Skeletal muscle satellite cell (primary cell): ENCODE results near the gene CLN5.

Experiments
- H3K27me3 ChIP-seq: 2 replicates; pipeline ENCODE4 v1.7.0; 2013; ENCODE audit warnings: low read length; ENCODE audit not compliant: control insufficient read depth, insufficient read depth
- H3K36me3 ChIP-seq: 2 replicates; pipeline ENCODE4 v1.7.0; 2013; ENCODE audit warnings: mild to moderate bottlenecking, control low read depth, low read length; ENCODE audit not compliant: insufficient read depth
- H3K4me1 ChIP-seq: 2 replicates; pipeline ENCODE4 v1.7.0; 2013; ENCODE audit warnings: low read length; ENCODE audit not compliant: control insufficient read depth, insufficient read depth
- H3K4me2 ChIP-seq: 2 replicates; pipeline ENCODE4 v1.7.0; 2013; ENCODE audit warnings: mild to moderate bottlenecking, low read length
- H3K4me3 ChIP-seq: 2 replicates; pipeline ENCODE4 v1.7.0; 2013; ENCODE audit warnings: low read length
- H3K9ac ChIP-seq: 2 replicates; pipeline ENCODE4 v1.7.0; 2013; ENCODE audit warnings: mild to moderate bottlenecking, low read depth, low read length, moderate library complexity
- H3K9me3 ChIP-seq: replicated peaks from 2 replicates; pipeline ENCODE4 v1.7.0; 2013; ENCODE audit warnings: mild to moderate bottlenecking, control low read depth, low read length

The CLN5 gene

GRCh38 chr13:77026861-77027621, 35.2 kb downstream of the CLN5 start, which contains the start of gene FBXL3:
TSS of gene FBXL3 (minus strand) at chr13:77027159. CDS start at chr13:77021860, 5,299 bp downstream.
- peak within 1 kb of the TSS; percentile 96 for H3K4me2 ChIP-seq
- peak within 1 kb of the TSS; percentile 94 for H3K9ac ChIP-seq
- peak within 1 kb of the TSS; percentile 97 for H3K4me3 ChIP-seq
- no peaks in the 10 kb centered on the region for H3K9me3 ChIP-seq
- H3K4me1 ChIP-seq = peaks cover 43% of the 10 kb centered on the region
- peaks cover 2% of the 10 kb centered on the region for H3K36me3 ChIP-seq
- no peaks in the 10 kb centered on the region for H3K27me3 ChIP-seq

GRCh38 chr13:77028202-77028601, 36.3 kb downstream of the CLN5 start:
- no peaks in the 10 kb centered on the region for H3K27me3 ChIP-seq
- peaks cover 2% of the 10 kb centered on the region for H3K36me3 ChIP-seq
- peaks cover 31% of the 10 kb centered on the region for H3K4me1 ChIP-seq
- H3K4me2 ChIP-seq = peak overlapping the region; percentile 88
- H3K9ac ChIP-seq = no peak overlapping the region
- H3K4me3 ChIP-seq = peak overlapping the region; percentile 97
- H3K9me3 ChIP-seq = no peaks in the 10 kb centered on the region

- no peak overlapping the region for H3K4me2 ChIP-seq
- no peaks in the 10 kb centered on the region for H3K9me3 ChIP-seq
- no peaks in the 10 kb centered on the region for H3K36me3 ChIP-seq
- no peak overlapping the region for H3K4me3 ChIP-seq
- no peak overlapping the region for H3K9ac ChIP-seq
- H3K4me1 ChIP-seq = peaks cover 27% of the 10 kb centered on the region
- H3K27me3 ChIP-seq = no peaks in the 10 kb centered on the region
Observed at GRCh38 chr13:77029436-77029835, 37.6 kb downstream of the CLN5 start.

GRCh38 chr13:77031656-77032243, 39.9 kb downstream of the CLN5 start:
- Histone ChIP-seq H3K4me3 (no peak overlapping the region), H3K4me2 (no peak overlapping the region), H3K4me1 (peaks cover 26% of the 10 kb centered on the region), H3K36me3 (no peaks in the 10 kb centered on the region), H3K9me3 (no peaks in the 10 kb centered on the region), H3K27me3 (no peaks in the 10 kb centered on the region), H3K9ac (no peak overlapping the region)

- Histone ChIP-seq H3K4me3 (no peak overlapping the region), H3K9ac (no peak overlapping the region)
Observed at GRCh38 chr13:77033717-77034302, 41.9 kb downstream of the CLN5 start.

GRCh38 chr13:77034881-77035280, 43.0 kb downstream of the CLN5 start:
- H3K36me3 ChIP-seq = no peaks in the 10 kb centered on the region
- H3K4me1 ChIP-seq = peaks cover 15% of the 10 kb centered on the region
- no peaks in the 10 kb centered on the region for H3K27me3 ChIP-seq
- H3K4me3 ChIP-seq = no peak overlapping the region
- no peak overlapping the region for H3K9ac ChIP-seq
- no peaks in the 10 kb centered on the region for H3K9me3 ChIP-seq
- peak overlapping the region; percentile 11 for H3K4me2 ChIP-seq

More at GRCh38 chr13:77033717-77034302, 41.9 kb downstream of the CLN5 start:
- Histone ChIP-seq H3K27me3 (no peaks in the 10 kb centered on the region), H3K4me2 (no peak overlapping the region), H3K36me3 (no peaks in the 10 kb centered on the region), H3K4me1 (peaks cover 15% of the 10 kb centered on the region), H3K9me3 (no peaks in the 10 kb centered on the region)

GRCh38 chr13:77036279-77036678, 44.4 kb downstream of the CLN5 start:
- Histone ChIP-seq H3K4me3 (no peak overlapping the region), H3K4me2 (no peak overlapping the region), H3K36me3 (no peaks in the 10 kb centered on the region), H3K9ac (no peak overlapping the region), H3K4me1 (peaks cover 15% of the 10 kb centered on the region), H3K27me3 (no peaks in the 10 kb centered on the region), H3K9me3 (no peaks in the 10 kb centered on the region)

DNA sequence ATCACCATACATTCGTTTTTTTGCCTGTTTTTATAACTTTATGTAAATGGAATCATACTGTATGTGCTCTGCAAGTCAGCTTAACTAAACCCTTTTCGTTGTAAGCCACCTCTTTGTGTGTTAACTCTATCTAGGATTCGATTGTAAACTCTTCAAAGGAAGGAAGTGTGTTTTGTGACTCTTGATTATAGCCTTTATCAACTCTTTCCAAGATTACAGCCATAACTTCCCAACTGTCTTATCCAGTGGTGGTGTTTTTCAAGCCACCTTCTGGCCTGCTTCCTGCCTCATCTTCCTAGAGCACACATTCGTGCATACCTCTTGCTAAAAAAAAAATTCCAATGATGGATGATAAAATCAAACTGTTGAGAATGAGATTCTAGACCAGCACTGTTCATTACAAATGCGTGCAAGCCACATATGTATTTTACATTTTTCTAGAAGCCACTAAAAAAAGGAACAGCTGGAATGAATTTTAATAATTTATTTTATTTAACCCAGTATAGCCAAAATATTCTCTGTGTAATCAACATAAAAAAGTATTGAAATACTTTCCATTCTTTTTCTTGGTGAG, 47.1 kb downstream of the CLN5 start:
- Histone ChIP-seq H3K4me3 (no peak overlapping the region), H3K9ac (no peak overlapping the region), H3K27me3 (no peaks in the 10 kb centered on the region), H3K36me3 (no peaks in the 10 kb centered on the region), H3K4me1 (peaks cover 12% of the 10 kb centered on the region), H3K4me2 (no peak overlapping the region), H3K9me3 (no peaks in the 10 kb centered on the region)

DNA sequence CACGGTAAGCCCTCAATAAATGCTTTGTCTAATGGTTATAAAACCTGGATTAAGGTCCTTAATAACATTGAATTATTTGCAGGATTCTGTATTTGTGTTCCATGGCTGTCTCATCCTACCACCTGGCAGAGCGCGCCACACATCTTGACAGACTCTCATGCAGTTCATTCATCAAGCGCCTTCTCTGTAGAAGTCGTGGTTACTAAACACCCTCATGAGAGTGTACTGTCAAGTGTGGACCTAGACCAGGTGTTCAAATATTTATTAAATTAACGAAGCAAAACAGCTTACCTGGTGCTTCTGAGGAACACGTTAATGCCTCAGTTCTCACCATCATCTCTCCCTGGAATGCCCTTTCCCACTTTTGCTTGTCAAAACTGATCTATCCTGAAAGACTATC, 48.2 kb downstream of the CLN5 start:
- H3K9ac ChIP-seq = no peak overlapping the region
- H3K4me2 ChIP-seq = no peak overlapping the region
- peaks cover 2% of the 10 kb centered on the region for H3K4me1 ChIP-seq
- no peaks in the 10 kb centered on the region for H3K27me3 ChIP-seq
- H3K9me3 ChIP-seq = no peaks in the 10 kb centered on the region
- no peak overlapping the region for H3K4me3 ChIP-seq
- peaks cover 4% of the 10 kb centered on the region for H3K36me3 ChIP-seq

DNA sequence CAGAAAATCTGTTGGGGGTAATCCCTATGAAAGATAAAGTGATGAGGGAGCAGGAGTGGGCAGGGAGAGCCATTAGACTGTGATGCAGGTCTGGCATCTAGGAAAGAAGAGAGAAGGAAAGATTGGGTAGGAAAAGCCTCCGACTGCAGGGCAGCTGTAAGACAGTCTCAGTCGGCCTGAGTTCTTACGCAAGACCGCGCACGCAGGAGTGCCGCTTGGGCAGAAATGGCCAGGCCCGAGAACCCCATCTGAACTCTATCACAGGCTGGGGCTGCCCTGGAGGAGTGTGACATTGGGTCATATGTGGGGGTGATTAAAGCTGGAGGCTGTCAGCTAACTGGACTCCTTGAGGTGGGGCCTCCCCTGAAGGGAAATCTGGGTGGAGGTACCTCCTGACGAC, 49.0 kb downstream of the CLN5 start:
- H3K27me3 ChIP-seq = no peaks in the 10 kb centered on the region
- no peaks in the 10 kb centered on the region for H3K9me3 ChIP-seq
- H3K4me2 ChIP-seq = no peak overlapping the region
- H3K9ac ChIP-seq = no peak overlapping the region
- H3K36me3 ChIP-seq = peaks cover 6% of the 10 kb centered on the region
- no peak overlapping the region for H3K4me3 ChIP-seq
- H3K4me1 ChIP-seq = no peaks in the 10 kb centered on the region

DNA sequence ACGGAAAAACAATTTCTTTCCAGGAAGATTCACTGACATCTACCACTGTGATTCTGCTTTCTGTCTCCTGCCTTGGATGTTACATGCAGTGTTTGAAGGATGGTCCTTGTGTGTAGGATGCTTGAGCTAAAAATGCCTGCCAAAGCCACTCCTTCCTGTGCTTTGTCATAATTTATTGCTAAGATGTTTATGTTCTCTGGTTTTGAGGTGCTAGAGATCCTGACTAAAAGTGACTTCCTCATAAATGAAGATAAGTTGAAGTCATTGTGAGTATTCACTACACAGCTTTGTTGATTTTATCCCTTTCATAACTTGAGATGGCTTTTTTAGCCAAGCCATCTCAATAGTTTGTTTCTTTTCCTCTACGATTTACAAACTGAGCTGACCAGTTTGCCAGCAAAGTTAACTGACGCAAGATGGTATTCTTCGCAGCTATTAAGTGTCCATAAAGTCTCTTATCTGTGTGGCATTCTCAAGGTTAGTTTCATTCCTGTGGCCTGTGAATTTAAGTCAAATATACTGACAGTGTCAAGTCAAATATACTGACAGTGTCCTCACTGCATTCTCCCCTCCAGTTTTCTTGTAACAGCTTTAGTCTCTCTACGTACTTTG, 50.8 kb downstream of the CLN5 start:
- no peaks in the 10 kb centered on the region for H3K4me1 ChIP-seq
- no peak overlapping the region for H3K4me2 ChIP-seq
- no peak overlapping the region for H3K4me3 ChIP-seq
- H3K9ac ChIP-seq = no peak overlapping the region
- H3K27me3 ChIP-seq = no peaks in the 10 kb centered on the region
- H3K9me3 ChIP-seq = no peaks in the 10 kb centered on the region
- peaks cover 10% of the 10 kb centered on the region for H3K36me3 ChIP-seq
